Fibroblast of the aortic adventitia (primary cell): Measurements from ENCODE around the gene CCNF. TPM values are rescaled to one million over a fixed set of nuclear protein-coding genes. Genes with fewer than 3 reads are reported as not detected.

Experiments
- DNase-seq: peaks from one replicate; pipeline ENCODE4 v3.0.0-alpha.2; 2010; ENCODE audit warnings: low read depth
- H3K4me3 ChIP-seq: 2 replicates; pipeline ENCODE4 v1.5.1; 2011; ENCODE audit warnings: low read depth, mild to moderate bottlenecking, control low read depth, low read length, moderate library complexity
- total RNA-seq: library from RNA; depleted of rRNA; stranded (reverse); fragments of >200 nt; gene quantifications from 2 replicates; pipeline ENCODE4 v1.2.3, GENCODE V29; 2012; ENCODE audit warnings: low replicate concordance
- TF ChIP-seq, protein P1 (sequence below): IDR thresholded peaks from 2 replicates; pipeline ENCODE4 v1.5.1; 2011; ENCODE audit warnings: mild to moderate bottlenecking, low read length, control low read depth, inconsistent platforms; ENCODE audit not compliant: insufficient read depth

The CCNF gene
- total RNA-seq, 1 donor, result 21.1 TPM

DNA sequence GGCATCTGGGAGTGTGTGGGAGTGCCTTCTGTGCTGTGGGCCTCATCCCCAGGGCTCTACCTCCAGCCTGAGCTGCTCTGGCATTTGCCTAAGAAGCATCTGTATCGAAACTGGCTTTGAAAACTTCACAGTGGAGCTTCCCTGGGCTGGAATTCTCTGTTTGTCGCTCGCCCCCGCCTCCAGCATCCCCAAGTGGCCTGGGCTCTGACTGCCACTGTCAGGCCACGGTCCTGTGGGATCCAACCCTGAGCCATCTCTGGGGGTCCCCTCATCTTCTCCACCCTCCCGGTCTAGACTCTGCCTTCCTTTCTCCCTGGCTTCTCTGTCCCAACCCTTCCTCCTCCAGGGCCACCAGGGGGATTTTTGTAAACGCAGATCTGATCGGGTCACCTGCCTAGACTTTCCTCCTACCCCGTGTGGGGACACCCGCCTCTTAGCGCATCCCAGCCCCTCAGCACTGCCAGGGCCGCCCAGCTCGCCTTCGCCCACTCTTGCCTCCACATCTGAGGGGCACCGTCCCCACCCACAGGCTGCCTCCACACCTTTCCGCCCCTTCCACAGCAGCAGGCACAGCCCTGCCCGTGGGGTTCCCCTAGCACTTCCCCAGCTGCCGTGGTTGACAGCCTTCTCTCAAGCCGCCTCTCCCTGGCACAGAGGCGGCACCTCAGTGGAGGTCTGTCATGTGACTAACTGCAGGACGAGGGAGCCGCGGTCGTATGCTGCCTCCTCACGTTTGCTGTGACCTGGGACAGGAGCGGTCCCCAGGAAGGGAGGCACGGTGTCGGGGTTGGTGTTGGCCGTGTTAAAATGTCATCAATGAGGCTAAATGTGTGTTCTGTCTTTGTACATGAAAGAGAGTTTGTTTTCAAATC lies 57.6 kb downstream of the CCNF start:
- DNase-seq, result no peak
- H3K4me3 ChIP-seq, result no peak overlapping the region
- TF ChIP-seq, protein P1, sequence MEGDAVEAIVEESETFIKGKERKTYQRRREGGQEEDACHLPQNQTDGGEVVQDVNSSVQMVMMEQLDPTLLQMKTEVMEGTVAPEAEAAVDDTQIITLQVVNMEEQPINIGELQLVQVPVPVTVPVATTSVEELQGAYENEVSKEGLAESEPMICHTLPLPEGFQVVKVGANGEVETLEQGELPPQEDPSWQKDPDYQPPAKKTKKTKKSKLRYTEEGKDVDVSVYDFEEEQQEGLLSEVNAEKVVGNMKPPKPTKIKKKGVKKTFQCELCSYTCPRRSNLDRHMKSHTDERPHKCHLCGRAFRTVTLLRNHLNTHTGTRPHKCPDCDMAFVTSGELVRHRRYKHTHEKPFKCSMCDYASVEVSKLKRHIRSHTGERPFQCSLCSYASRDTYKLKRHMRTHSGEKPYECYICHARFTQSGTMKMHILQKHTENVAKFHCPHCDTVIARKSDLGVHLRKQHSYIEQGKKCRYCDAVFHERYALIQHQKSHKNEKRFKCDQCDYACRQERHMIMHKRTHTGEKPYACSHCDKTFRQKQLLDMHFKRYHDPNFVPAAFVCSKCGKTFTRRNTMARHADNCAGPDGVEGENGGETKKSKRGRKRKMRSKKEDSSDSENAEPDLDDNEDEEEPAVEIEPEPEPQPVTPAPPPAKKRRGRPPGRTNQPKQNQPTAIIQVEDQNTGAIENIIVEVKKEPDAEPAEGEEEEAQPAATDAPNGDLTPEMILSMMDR, result no peak

DNA sequence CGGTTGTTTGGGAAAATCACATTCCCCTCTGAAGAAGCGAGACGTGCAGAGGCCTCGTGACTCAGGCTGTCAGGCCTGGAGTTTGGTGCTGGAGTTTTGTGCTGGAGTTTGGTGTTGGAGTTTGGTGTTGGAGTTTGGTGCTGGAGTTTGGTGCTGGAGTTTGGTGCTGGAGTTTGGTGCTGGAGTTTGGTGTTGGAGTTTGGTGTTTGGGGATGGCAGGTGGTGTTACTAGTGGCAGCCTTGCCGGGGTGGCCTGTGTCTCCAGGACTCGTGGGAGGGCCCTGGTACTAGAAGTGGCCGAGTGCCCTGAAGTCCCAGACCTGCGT lies 58.2 kb downstream of the CCNF start:
- no peak for DNase-seq
- H3K4me3 ChIP-seq, result no peak overlapping the region
- TF ChIP-seq, protein P1, result no peak

DNA sequence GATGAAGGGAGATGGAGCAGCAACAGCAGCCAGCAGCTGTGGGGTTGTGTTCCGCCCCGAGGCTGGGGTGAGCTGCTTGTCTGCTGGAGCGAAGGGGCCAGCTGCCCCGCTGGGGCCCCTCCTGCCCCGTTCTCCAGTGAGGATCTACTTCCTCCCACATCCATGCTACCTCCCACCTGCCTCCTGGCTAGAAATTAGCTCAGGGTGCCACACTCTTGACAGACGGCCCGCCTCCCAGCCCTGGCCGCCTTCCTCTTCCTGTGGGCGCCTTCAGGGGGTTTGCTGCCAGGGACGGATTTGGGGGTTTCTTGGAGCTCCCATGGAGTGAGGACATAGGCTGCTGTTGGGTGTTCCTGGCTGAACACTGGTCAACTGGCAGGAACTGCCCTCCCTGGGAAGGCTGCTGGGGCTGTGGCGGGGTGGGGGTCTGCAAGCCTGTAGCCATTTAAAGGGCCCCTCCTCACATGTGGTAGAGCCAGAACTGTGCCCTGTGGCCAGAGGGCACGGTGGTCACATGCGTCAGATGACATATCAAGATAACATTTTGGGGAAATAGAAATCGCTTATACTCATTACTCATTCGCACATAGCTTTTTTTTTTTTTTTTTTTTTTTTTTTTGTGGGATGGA lies 58.8 kb downstream of the CCNF start:
- H3K4me3 ChIP-seq, result no peak overlapping the region
- TF ChIP-seq, protein P1, result no peak
- no peak for DNase-seq

DNA sequence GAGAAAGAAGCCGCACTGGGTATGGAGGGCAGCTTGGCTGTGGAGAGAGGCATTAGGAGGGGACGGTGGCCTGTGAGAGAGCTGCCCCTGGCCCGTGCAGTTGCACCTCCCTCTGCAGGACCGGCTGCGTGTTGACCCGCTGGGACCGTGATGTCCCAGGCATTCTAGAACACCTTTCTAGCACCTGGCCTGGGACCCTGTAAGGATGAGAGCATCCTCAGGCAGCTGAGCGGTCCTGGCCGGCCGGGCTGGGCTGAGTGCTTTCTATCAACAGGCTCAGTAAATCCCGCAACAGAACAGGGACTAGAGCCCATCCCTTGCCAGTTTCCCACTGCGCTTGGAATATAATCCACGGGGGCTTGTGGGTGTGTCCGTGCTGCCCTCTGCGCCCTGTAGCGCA lies 60.3 kb downstream of the CCNF start:
- no peak for DNase-seq
- no peak overlapping the region for H3K4me3 ChIP-seq
- TF ChIP-seq, protein P1, result no peak

DNA sequence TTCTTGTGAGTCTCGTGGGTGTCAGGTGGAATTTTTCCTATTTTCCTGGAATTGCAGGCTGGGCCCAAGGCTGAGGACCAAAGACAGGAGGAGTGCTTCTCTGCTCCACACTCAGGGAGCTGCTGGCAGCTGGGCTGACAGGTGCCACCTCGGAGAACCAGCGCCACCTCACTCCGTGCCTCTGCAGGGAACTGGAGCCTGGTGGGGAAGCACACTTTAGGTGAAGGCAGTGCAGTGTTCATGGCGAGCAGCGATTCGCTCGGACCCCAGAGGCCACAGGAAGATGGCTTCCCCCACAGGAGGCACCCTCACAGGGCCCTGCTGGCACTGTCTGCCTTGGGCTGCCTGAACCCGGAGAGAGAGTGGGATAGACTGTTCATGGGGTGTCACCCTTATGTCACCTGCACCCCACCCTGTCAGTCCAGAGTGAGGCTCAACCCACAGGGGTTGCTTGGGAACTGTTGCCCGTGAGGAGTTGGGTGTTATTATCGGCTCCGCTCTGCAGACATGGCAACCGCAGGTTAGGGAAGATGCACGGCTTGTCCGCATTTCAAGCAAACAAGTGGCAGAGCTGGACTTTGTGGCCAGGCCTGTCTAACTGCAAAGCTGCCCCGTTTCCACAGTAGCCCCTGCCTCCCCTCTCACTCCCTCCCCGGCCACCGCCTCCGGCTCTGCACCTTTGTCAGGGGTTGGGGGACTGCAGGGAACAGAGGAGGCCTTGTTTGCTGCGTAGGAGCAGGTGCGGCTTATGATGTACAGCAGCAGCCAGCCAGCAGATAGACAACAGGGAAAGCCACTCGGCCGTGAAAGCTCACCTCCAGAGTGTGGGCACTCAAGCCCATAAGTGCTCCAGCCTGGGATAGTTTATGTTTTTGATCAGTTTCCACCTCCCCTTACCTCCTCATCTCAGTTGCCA lies 61.2 kb downstream of the CCNF start:
- H3K4me3 ChIP-seq, result no peak overlapping the region
- no peak for DNase-seq
- TF ChIP-seq, protein P1, result no peak

DNA sequence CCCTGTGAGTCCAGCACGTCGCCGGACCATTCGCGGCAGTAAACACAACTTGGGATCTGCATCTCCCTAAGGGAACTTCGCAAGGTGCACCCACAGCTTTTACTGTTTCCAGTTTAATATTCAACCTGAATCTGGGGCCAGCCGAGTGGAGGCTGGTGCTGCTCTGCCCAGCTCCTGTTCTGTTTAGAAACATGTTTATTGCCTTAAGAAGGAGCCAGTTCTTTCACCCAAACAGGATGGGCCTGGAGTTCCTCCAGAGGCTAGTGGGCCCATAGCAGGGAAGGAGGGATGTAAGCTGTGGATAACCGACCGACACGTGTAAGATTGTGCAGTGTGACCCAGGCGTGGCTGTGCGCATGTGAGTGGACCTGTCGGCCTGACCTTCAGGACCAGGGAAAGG lies 63.0 kb downstream of the CCNF start:
- DNase-seq, result no peak
- H3K4me3 ChIP-seq, result no peak overlapping the region
- TF ChIP-seq, protein P1, result no peak
